ENCODE measurements around the gene ITPK1.
"Not testable (repeated sequence)": the region's sequence is repeated elsewhere in the genome, so short reads cannot be mapped to it uniquely, and the experiment has no call there.

Gene ITPK1

DNA sequence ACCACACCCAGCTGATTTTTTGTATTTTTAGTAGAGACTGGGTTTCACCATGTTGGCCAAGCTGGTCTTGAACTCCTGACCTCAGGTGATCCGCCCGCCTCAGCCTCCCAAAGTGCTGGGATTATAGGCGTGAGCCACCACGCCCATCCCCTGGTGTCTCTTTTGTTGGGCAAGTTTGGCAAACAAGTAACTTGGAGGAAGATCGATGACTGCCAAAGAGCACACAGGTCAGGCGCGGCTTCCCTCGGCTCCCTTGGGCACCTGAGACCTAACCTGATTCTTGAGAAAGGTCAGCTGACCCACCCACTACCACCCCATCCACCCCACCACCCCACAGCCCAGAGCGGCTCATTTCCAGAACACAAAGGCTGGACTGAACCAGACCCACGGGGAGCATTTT is 9.9 kb downstream of the ITPK1 start:
- ATAC-seq (replicated peaks); H3K36me3 Mint-ChIP-seq (ENCODE audit: insufficient read depth); DNase-seq; H3K9me3 Mint-ChIP-seq; H3K4me3 Mint-ChIP-seq; H3K27me3 Mint-ChIP-seq: not testable (repeated sequence)
- Mint-ChIP-seq H3K4me1 (ENCODE audit: low read depth in 2 of 2) (peaks cover 25 to 28% of the 10 kb centered on the region in 2 donors), H3K27ac (peak overlapping the region in 1 of 2 donors; percentile 79)

DNA sequence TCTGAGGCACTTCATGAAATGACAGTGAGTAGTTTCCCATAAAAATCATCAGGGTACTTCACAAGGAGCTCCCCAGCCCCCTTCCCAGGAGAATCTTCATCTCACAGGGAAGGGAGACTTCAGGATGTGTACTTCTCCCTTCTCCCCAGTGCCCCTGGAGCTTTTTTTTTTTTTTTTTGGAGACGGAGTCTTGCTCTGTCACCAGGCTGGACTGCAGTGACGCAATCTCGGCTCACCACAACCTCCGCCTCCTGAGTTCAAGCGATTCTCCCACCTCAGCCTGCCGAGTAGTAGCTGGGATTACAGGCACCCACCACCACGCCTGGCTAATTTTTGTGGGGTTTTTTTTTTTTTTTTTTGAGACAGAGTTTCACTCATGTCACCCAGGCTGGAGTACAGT is 10.4 kb downstream of the ITPK1 start:
- Mint-ChIP-seq H3K9me3 (no peaks in the 10 kb centered on the region), H3K27ac (peak overlapping the region; percentile 79 to 97), H3K4me1 (ENCODE audit: low read depth in 2 of 2) (peaks cover 29 to 31% of the 10 kb centered on the region in 2 donors), H3K36me3 (ENCODE audit: insufficient read depth) (peaks cover 3% of the 10 kb centered on the region), H3K4me3 (no peak overlapping the region), H3K27me3 (no peaks in the 10 kb centered on the region)
- DNase-seq (no peak), ATAC-seq (replicated peaks) (no peak)

DNA sequence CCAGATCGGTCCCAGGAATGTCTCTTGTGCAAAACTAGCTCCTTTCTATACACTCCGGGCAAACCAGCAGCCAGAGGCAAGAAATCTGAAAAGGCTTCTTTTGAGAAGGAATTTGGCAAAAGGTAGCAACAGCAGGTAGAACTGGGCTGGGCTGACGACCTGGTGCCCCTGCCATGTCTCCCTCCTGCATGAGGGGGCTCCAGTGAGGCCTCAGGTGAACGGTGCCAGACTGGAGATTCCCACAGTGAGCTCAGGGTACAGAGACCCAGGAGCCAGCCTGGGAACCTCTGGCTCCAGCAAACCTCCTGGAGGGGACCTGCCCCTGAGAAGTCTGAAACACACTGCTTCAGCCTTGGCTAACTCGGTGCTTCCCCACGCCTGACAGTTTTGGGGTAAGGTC is 10.8 kb downstream of the ITPK1 start:
- peaks cover 2% of the 10 kb centered on the region for H3K36me3 Mint-ChIP-seq (ENCODE audit: insufficient read depth)
- no peaks in the 10 kb centered on the region for H3K27me3 Mint-ChIP-seq
- DNase-seq: no peak
- no peaks in the 10 kb centered on the region for H3K9me3 Mint-ChIP-seq
- H3K4me3 Mint-ChIP-seq: no peak overlapping the region
- peak overlapping the region; percentile 79 to 97 for H3K27ac Mint-ChIP-seq
- no peak for ATAC-seq (replicated peaks)
- peaks cover 25 to 30% of the 10 kb centered on the region in 2 donors for H3K4me1 Mint-ChIP-seq (ENCODE audit: low read depth in 2 of 2)

DNA sequence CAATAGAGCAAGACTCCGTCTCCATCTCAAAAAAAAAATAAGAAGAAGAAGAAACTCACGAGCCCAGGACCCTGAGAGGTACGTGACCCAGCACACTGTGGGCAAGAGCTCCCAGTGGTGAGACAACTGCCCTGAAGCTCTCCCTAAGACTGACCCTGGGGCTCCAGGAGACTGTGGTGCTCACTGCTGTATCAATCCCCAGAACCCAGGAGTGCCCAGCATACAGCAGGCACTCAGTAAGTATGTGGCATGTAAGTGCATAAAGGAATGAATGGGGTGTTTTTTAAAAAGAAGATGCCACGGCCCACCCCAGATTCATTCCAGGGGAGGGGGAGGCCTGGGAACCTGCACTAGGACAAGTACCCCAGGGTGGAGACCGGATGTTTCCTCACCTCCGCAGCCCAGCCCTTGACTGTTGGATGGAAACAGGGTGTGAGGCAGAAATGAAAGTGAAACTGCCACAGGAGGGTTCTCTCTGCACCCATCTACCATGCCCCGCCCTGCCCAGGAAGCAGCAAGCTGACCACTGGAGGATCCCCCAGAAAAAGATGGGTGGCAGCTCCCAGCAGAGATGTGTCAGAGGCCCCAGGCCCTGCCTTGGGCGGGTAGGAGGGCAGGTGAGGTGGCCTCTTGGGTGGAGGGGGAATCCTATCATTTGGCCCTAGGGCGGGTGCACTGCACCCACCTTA is 12.2 kb downstream of the ITPK1 start:
- H3K9me3 Mint-ChIP-seq: no peaks in the 10 kb centered on the region
- peak overlapping the region; percentile 93 to 97 for H3K27ac Mint-ChIP-seq
- peak overlapping the region; percentile 86 to 87 for H3K4me3 Mint-ChIP-seq
- no peaks in the 10 kb centered on the region for H3K27me3 Mint-ChIP-seq
- DNase-seq (peak; percentile 46 to 55 (median 54)), ATAC-seq (replicated peaks) (peak; percentile 98)
- peaks cover 21 to 25% of the 10 kb centered on the region in 2 donors for H3K4me1 Mint-ChIP-seq (ENCODE audit: low read depth in 2 of 2)
- H3K36me3 Mint-ChIP-seq (ENCODE audit: insufficient read depth): no peaks in the 10 kb centered on the region

DNA sequence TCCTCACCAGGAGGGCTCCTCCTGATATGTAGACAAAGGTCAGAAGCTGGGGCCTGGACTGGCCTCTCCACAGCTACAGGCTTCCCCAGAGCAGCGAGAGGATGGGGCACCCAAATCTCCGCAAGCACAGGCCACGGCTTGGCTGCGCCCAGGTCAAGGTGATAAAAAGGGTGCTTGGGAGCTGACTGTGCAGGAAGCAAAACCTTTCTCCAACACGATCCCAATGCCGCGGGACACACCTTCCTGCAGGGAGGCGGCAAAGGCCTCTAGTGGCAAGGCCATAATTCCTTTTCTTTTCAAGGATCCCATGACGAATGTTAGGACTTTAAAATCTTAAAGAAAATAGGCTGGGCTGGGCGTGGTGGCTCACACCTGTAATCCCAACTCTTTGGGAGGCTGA is 13.6 kb downstream of the ITPK1 start:
- H3K4me1 Mint-ChIP-seq (ENCODE audit: low read depth in 2 of 2): peaks cover 25 to 28% of the 10 kb centered on the region in 2 donors
- H3K36me3 Mint-ChIP-seq (ENCODE audit: insufficient read depth): no peaks in the 10 kb centered on the region
- H3K4me3 Mint-ChIP-seq: peak overlapping the region in 1 of 2 donors; percentile 86
- no peaks in the 10 kb centered on the region for H3K27me3 Mint-ChIP-seq
- no peaks in the 10 kb centered on the region for H3K9me3 Mint-ChIP-seq
- DNase-seq (no peak), ATAC-seq (replicated peaks) (no peak)
- H3K27ac Mint-ChIP-seq: no peak overlapping the region

DNA sequence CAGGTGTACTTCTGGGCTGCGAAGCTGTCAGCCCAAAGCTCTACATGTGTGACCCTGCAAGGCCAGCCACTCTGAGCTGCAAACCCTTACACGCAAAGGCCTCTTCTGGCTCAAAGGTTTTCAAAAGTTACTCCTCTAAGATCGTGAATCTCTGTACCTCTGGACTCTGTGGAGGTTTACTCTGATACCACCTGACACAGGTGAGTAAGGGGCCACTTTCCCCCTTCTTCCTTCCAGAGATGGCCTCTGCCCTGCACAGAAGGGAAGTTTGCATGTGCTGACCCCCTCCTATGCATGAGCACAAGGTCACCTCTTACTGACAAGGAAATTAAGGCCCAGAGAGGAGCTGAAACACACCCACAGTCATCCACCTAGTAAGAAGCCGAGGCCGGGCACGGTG is 14.5 kb downstream of the ITPK1 start:
- DNase-seq (no peak), ATAC-seq (replicated peaks) (no peak)
- Mint-ChIP-seq H3K36me3 (ENCODE audit: insufficient read depth) (no peaks in the 10 kb centered on the region), H3K4me3 (no peak overlapping the region), H3K27me3 (no peaks in the 10 kb centered on the region), H3K4me1 (ENCODE audit: low read depth in 2 of 2) (peaks cover 23 to 26% of the 10 kb centered on the region in 2 donors), H3K27ac (peak overlapping the region in 1 of 2 donors; percentile 77), H3K9me3 (no peaks in the 10 kb centered on the region)

DNA sequence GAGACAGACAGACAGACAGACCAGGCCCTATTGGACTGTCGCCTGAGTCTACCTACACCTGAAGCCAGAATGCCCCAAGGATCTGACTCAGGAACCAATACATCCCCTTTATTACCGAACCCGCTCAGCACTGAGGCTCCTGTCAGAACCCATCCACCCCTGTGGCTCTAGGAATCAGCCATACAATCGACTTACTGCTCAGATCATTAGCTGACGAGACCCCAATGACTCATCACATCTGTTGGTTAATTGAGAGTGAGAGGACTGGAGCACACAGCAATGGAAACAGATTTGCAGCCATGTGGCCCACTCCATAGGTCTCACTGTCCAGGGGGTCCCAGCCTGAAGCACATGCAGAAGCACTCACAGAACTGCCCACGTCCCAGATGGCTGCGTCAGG is 15.2 kb downstream of the ITPK1 start:
- peaks cover 27 to 29% of the 10 kb centered on the region in 2 donors for H3K4me1 Mint-ChIP-seq (ENCODE audit: low read depth in 2 of 2)
- peak overlapping the region in 1 of 2 donors; percentile 77 for H3K27ac Mint-ChIP-seq

DNA sequence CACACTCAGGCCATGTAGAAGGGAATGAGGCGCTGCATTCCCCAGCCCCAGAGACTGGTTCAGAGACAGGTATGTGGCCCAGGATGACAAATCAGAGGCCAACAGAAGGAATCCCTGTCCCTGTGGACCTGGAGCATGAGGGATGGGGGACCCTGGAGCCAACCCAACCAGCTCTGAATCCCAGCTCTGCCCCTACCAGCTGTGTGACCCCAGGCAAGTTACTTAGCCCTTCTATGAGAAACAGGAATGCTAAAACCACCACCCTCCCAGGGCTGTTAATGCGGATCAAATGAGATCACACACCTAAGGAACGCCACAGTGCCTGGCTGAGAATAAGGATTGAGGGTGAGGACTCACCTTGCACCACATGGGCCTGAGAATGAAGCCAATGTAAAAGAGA is 15.6 kb downstream of the ITPK1 start:
- Mint-ChIP-seq H3K4me1 (ENCODE audit: low read depth in 2 of 2) (peaks cover 27 to 29% of the 10 kb centered on the region in 2 donors), H3K9me3 (no peaks in the 10 kb centered on the region), H3K4me3 (no peak overlapping the region), H3K27ac (peak overlapping the region in 1 of 2 donors; percentile 23), H3K36me3 (ENCODE audit: insufficient read depth) (no peaks in the 10 kb centered on the region), H3K27me3 (no peaks in the 10 kb centered on the region)
- DNase-seq: no peak
- no peak for ATAC-seq (replicated peaks)

More for the DNA sequence above, 15.2 kb downstream of the ITPK1 start:
- ATAC-seq (replicated peaks) (no peak), DNase-seq (no peak)
- Mint-ChIP-seq H3K4me3 (no peak overlapping the region), H3K27me3 (no peaks in the 10 kb centered on the region), H3K36me3 (ENCODE audit: insufficient read depth) (no peaks in the 10 kb centered on the region), H3K9me3 (no peaks in the 10 kb centered on the region)

DNA sequence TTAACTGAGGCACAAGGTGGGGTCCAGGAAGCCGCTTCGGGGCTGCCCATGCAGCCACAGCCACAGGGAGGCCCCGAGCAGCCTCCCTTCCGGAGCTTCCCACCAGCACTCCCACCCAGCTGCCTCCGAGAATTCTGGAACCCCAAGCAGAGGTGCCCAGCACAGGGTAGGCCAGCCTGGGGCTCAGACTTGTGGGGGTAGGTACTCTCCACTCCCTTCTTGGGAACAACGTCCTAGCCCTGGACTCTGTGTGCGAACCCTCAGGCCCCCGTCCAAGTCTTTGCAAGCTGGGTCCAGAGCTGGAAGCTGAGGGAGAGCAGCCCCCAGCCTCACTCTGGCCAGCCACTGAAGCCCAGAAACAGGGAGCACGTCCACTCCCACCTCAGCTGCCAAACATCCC is 16.1 kb downstream of the ITPK1 start:
- Mint-ChIP-seq H3K27ac (peak overlapping the region in 1 of 2 donors; percentile 23), H3K4me3 (no peak overlapping the region), H3K36me3 (ENCODE audit: insufficient read depth) (no peaks in the 10 kb centered on the region), H3K27me3 (no peaks in the 10 kb centered on the region), H3K9me3 (no peaks in the 10 kb centered on the region), H3K4me1 (ENCODE audit: low read depth in 2 of 2) (peaks cover 32 to 34% of the 10 kb centered on the region in 2 donors)
- DNase-seq (no peak), ATAC-seq (replicated peaks) (no peak)

DNA sequence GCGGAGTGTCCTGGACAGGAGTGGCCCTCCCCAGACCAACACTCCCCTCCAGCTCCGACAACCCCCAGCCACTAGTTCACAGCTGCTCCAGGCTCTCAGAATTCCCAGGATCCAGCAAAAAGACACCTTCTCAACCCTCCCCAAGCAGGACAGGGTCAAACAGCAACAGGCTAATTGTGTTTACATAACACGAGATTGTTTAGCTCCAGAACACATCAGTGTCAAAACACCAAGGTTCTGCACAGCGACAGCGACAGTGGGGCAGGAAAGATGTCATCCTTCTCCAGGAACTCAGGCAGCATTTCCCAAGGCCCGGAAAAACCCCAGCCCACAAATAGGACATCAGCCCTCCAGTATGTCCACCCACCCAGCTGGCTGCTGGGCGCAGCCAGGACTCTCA is 16.5 kb downstream of the ITPK1 start:
- no peak for DNase-seq
- Mint-ChIP-seq H3K27ac (no peak overlapping the region), H3K9me3 (no peaks in the 10 kb centered on the region), H3K36me3 (ENCODE audit: insufficient read depth) (no peaks in the 10 kb centered on the region), H3K4me1 (ENCODE audit: low read depth in 2 of 2) (peaks cover 33 to 35% of the 10 kb centered on the region in 2 donors), H3K27me3 (no peaks in the 10 kb centered on the region), H3K4me3 (no peak overlapping the region)
- ATAC-seq (replicated peaks): no peak

DNA sequence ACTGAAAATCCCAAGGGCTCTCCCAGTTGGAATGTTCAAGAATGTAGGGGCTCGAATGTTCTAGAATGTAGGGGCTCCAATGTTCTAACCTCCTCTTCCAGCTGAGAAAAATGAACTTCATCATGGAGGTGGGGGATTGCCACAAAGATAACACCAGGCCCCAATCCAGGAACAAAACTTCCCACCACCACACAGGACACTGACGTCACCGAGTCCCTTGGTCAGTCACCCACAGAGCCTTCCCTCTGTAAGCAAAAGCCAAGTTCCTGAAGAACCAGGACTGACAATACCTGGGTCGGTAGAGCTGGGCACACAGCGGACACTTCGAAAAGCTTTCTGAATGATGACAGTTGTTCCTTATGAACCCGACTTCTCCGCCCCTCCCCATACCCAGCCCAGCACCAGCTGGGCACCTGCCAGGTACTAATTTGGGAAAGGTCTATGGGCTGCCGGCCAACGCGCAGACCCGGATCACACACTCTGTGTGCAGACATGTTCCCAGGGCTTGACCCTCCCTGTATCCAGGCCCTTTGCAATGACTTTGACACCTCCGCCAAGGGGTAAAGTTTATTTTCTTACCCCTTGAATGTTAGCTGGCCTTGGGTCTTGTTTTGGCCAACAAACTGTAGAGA is 18.9 kb downstream of the ITPK1 start:
- Mint-ChIP-seq H3K4me3 (no peak overlapping the region), H3K36me3 (ENCODE audit: insufficient read depth) (peaks cover 2% of the 10 kb centered on the region), H3K27me3 (no peaks in the 10 kb centered on the region), H3K9me3 (no peaks in the 10 kb centered on the region), H3K27ac (peak overlapping the region; percentile 64 to 86), H3K4me1 (ENCODE audit: low read depth in 2 of 2) (peaks cover 33 to 36% of the 10 kb centered on the region in 2 donors)
- DNase-seq (no peak), ATAC-seq (replicated peaks) (no peak)

DNA sequence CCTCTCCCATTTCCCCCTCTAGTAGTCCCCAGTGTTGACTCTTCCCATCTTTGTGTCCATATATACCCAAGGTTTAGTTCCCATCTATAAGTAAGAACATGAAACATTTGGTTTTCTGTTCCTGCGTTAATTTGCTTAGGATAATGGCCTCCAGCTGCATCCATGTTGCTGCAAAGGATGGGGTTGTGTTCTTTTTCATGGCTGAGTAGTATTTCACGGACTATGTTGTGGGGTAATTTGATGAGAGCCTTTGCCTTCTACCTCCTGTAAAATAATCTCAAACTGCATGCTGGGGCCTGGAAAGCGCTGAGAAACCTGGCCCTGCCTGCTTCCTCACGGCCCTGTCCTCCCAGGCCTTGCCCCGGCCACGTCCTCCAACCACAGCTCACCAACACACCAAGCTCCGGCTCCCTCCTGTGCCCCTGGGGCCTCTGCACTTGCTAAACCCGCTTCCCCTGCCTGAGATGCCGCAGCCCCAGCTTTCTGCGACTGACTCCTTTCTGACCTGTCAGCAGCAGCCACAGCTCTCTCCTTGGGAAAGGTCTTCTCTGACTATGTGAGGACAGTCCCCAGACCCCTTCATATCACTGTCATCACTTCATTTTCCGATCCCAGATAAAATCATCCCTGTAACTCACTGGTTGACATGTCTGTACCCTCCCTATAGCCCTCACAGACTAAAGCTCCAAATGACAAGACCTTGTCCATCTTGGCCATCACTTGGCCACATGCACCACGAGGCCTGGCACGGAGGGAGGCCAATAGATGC is 19.8 kb downstream of the ITPK1 start:
- H3K36me3 Mint-ChIP-seq (ENCODE audit: insufficient read depth): peaks cover 5% of the 10 kb centered on the region
- DNase-seq (no peak), ATAC-seq (replicated peaks) (no peak)
- H3K4me3 Mint-ChIP-seq: no peak overlapping the region
- H3K27me3 Mint-ChIP-seq: no peaks in the 10 kb centered on the region
- H3K27ac Mint-ChIP-seq: peak overlapping the region in 1 of 2 donors; percentile 86
- H3K9me3 Mint-ChIP-seq: no peaks in the 10 kb centered on the region
- H3K4me1 Mint-ChIP-seq (ENCODE audit: low read depth in 2 of 2): peaks cover 35 to 39% of the 10 kb centered on the region in 2 donors

DNA sequence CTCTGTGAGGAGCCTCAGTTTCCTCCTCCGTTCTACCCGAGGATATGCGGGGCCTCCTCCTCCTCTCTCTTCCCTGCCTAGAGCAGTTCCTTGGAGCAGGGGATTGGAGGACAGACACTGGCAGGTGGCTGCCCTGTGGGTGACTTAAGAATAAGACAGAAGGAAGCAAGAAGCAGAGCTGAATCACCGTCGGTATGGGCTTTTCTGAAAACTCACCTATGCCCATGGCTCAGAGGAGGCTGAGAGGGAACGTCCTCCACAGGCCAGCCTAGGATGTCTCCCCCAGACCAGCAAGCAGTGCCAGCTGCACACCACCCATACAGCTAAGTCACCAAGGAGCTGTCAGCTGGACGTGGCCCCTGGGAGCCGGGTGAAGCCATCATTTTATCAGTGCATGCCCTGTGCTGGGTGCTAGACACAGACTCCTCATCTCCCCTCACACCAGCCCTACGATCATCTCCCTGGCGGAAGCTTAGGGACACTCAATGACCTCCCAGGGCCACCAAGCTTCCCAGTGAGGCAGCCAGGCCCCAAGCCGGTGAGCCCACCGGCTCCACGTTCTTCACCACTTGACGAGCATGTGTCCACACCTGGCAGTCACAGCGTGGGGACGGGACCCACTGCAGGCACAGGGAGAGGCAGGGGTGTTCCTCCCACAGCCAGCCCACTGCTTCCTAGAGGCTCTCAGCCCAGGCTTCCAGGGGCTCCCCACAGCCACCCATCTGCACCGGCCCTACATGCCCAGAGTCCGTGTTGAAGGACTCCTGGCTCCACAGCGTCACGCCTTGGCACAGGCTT is 21.4 kb downstream of the ITPK1 start:
- Mint-ChIP-seq H3K9me3 (no peaks in the 10 kb centered on the region), H3K27ac (peak overlapping the region; percentile 71 to 81), H3K36me3 (ENCODE audit: insufficient read depth) (peaks cover 5% of the 10 kb centered on the region), H3K4me3 (no peak overlapping the region), H3K4me1 (ENCODE audit: low read depth in 2 of 2) (peaks cover 46 to 50% of the 10 kb centered on the region in 2 donors), H3K27me3 (no peaks in the 10 kb centered on the region)
- ATAC-seq (replicated peaks): no peak
- no peak for DNase-seq
